HG03139 (cell line): ENCODE results near the gene ALG12.

Source experiments
- ATAC-seq: cut with Tn5 transposase; IDR thresholded peaks from one replicate; pipeline ENCODE4 v1.9.1; 2021; ENCODE audit not compliant: unreplicated experiment

ALG12 gene

DNA sequence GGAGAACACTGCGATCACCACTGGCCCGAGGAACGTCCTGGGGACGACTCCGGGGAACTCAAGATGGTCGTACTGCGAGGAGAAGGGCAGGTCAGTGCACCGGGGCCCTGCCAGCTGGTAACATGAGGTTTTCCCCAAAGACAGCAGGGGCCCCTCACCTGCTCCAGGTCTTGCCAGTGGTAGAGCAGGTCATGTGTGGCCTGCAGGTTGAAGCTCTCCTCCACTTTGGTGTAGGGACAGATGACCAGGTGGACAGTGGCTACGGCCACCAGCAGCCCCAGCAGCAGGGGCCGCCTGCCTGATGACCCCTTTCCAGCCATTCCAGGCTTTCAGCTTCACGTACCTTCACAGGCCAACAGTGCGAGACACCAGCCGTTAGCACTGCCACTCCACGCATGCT is 4.8 kb downstream of the ALG12 start:
- ATAC-seq, result no peak

DNA sequence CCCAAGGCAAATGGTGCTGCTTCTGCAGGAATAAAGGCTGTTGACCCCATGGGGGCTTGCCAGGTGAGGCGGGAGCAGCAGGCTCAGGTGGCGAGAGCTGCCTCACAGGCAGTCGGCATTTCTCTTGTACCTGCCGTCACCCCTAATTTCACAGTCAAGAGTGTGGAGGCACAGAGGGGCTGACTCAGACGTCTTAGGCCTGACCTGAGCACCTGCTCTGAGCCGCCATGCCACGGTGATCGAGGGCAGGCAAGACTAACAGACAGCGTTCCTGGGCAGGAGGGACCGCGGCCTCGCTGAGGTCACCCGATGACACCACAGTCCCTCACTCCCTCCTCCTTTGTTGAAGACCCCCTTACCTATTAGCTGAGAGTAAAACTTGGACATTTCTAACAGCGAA is 5.2 kb downstream of the ALG12 start:
- ATAC-seq, result no peak

DNA sequence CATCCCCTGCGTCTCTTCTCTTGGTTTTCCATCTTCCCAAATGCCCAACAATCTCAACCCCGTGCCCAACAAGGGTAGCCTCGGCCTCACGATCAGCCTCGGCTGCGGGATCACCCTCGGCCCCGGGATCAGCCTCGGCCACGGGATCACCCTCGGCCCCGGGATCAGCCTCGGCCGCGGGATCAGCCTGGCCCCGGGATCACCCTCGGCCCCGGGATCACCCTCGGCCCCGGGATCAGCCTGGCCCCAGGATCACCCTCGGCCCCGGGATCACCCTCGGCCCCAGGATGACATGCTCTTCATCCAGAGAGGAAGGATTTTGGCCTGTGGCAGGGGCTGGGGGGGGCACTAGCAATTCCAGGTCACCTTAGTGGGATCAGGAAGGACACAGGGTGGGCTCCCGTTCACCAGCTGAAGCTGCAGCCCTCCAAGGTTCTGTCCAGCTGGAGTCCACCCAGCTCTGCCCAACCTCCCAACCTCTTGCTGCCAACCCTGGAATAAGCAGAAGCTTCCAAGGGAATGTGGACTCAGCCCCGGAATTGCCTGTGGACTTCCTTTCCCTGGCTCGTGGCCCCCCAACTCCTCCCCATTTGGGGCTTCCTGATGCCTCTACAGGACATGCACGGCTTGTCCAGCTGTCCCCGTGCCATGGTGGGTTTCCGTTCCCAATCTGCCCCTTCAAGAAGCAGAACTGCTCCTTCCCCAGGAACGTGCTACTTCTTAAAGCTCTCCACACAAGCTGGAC is 6.2 kb downstream of the ALG12 start:
- ATAC-seq, result no peak

DNA sequence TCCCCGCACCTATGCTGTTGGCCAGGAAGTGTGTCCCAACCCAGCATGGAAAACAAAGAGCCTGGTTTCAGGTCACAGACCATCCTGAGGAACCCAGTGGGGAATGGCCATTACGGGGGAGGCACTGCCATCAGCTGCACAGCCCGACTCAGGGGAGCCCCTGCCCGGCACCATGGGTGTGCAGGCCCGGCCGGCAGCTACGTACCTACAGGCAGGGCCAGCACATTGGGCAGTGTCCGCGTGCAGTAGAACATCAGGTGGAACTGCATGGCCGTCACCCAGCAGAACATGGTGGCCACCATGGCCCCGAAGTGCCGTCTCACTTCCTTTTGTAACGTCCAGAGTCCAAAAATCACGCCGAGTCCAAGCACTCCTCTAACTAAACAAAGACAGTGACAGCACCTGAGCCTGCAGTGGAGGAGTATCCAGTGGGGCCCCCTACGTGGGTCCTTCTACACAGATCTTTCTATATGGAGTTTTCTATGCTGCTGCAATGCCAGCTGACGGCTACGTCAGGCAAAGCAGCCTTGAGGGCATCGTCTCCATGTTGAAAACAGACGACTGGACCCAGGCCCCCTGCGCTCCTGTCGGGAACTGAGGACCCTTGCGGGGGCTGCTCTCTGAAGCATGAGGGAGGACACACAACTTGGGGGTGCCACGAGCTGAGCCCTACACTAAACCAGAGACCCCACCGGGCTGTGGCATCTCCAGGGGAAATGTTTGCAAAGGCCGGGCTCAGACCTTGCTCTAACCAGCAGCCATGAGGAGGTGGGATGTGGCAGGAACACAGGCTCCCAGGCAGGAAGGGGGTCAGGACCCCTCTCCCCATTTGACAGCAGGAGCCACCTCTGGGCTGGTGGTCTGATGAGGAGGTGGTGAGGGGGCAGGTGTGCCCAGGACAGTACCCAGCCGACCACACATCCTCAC is 7.7 kb downstream of the ALG12 start:
- ATAC-seq, result no peak

DNA sequence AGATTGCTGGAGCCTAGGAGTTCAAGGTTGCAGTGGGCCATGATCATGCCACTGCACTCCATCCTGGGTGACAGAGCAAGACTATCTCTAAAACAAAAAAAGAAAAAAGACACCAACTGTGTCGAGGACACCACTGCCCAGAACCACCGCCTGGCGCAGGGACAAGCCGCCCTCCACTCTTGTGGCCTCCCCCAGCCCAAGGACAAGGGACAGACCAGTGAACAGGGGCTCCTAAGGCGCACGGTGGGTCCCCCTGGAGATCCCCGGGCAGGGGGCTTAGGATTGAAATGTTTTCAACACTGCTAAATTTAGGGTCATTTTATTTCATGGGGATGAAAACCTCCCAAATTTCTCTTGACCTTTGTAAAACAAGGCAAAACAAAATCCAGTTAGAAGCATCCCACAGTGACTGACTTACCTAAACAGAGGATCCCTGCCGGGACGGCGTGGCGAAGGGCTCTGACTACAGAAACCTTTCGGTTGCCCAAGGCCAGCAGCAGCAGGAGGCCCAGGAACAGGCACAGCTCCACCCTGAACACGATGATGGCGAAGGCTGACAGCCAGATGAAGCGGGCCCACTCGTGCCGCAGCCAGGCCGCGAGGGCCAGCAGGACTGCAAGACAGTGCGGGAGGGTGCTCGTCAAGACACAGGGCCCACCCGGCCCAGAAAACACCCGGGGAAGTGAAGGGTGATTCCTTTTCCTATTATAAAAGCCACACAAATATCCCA is 8.6 kb downstream of the ALG12 start:
- no peak for ATAC-seq

DNA sequence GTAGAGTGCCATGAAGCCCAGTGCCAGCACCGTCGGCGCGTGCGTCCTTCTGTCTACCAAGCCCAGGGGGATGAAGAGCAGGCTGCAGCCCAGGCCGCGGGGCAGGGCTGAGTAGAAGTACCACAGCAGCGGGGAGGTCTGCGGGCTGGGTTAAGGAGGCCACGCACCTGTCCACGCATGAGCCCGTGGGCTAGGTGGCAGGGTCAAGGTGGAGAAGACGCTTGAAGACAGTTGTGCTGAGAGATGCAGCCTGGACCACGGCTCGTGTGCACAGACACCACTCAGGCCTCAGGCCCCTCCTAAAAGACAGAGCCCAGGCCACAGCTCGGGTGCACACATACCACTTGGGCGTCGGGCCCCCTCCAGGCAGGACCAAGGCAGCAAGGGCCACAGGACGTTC is 10.4 kb downstream of the ALG12 start:
- no peak for ATAC-seq

DNA sequence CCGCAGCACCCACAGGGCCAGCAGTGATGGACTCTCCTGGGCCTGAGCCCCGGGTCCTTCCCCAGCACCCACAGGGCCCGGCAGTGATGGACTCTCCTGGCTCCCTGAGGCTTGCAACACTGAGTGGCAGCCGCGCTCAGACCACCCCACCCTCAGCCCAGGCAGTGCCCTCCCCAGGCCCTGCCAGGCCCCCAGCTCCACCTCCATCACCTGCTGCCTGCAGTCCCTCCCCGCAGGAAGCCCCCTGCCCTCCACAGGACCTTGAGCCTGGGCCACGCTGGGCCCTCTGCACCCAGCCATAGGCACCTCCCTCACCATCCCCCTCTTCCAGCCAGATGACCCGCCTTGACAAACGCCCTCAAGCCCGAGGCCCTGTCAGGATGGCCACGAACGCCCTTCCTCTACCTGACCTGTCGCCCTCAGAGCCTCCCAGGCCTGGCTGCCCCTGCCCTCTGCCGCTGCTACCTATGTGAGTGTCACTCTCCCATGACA is 11.4 kb downstream of the ALG12 start:
- ATAC-seq, result no peak

DNA sequence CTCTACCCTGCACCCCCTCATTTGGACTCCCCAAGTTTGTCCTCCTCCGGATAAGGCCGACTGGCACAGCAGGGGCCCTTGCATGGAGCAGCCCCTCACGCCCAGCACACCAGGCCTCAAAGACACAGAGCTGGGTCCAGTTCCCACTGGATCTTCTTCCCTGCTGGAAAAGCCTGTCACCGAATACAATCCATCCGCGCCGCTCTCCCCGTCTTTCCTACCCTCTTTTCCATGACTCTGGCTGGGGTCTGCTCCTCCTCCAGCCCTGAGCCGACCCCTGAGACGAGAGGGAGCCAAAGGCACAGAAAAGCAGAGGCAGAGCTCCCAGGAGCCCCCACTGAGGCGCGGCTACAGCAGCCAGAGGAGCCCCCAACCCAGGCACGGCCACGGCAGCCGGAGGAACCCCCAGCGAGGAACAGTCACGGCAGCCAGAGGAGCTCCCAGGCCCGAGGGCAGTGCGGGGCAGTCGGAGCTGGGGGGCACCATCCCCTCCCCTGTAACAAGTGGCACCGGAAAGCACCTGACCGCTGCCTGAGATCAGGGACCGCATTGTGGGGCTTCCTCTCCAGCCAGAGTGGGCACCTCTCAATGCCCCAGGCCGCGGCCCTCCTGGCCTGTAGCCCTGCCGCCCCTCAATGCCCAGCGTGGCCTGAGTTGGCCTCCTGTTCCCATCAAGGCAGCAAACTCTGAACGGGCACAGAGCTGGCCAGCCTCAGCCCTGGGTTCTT is 12.0 kb downstream of the ALG12 start:
- no peak for ATAC-seq

DNA sequence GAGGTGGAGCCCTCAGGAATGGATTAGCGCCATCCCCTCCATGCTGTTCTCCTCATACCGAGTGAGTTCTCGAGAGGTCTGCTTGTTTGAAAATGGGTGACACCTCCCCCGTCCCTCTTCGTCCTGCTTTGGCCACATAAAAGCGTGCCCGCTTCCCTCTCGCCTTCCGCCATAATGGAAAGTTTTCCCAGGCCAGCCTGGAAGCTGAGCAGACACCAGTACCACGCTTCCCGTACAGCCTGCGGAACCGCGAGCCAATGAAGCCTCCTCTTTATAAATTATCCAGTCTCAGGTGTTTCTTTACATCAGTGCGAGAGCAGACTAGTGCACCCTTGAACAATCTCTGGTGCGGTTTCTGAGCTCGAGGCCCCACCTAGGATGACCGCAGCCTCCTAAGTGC is 12.8 kb downstream of the ALG12 start:
- ATAC-seq, result no peak

DNA sequence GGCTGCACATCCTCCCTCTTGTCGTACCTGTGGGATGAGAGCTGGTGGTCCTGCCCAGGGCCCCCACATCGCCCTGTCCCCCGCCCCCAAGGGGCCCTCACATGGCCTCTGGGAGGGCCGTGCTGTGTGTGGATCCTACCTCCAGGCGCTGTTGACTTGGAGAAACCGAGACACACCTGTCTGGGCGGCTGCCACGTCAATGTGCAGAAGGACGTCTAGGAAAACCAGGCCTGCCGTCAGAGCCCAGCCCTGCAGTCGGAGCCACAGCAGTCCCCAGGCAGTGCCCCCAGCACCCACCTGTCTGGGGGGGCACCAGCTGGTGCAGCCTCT is 14.2 kb downstream of the ALG12 start:
- no peak for ATAC-seq

DNA sequence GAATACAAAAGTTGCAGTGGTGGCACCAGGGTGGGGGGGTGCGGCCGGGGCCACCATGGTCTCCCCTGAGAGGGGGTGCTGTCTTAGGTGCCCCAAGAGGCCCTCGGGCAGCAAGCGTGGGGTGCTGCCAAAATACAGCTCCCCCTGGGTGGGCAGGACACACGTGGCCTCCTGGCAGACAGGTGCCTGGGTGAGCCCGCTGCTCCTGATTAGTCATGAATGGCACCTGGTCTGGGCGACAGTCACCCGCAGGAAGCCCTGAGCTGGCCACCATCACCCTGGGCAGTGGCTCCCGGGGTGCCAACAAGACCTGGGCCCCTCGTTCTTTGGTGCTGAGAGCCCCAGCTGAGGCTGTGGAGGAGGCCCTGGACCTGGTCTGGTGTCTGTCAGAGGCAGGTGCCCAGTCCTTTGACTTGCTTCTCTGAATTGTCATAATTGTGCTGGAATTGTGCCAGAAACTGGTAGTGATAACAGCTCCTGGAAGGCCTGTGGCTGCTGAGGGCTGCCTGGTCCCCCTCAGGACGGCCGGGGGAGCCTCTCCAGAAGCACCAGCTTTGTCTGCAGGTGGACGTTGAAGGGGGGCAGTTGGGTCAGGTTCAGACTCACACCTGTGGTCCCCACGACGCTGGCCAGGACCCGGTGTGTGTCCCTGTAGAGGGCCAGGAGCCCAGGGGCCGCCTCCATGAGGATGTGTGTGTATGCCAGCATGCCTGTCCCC is 14.8 kb downstream of the ALG12 start:
- no peak for ATAC-seq

DNA sequence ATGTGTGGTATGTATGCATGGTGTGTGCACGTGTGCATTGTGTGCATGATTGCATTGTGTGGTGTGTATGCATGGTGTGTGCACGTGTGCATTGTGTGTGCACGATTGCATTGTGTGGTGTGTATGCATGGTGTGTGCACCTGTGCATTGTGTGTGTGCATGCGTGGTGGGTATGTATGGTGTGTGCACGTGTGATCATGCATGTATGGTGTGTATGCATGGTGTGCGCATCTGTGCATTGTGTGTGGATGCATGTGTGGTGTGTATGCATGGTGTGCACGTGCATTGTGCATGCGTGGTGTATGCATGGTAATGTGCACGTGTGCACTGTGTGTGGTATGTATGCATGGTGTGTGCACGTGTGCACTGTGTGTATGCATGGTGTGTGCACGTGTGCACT is 16.8 kb downstream of the ALG12 start:
- ATAC-seq, result no peak

DNA sequence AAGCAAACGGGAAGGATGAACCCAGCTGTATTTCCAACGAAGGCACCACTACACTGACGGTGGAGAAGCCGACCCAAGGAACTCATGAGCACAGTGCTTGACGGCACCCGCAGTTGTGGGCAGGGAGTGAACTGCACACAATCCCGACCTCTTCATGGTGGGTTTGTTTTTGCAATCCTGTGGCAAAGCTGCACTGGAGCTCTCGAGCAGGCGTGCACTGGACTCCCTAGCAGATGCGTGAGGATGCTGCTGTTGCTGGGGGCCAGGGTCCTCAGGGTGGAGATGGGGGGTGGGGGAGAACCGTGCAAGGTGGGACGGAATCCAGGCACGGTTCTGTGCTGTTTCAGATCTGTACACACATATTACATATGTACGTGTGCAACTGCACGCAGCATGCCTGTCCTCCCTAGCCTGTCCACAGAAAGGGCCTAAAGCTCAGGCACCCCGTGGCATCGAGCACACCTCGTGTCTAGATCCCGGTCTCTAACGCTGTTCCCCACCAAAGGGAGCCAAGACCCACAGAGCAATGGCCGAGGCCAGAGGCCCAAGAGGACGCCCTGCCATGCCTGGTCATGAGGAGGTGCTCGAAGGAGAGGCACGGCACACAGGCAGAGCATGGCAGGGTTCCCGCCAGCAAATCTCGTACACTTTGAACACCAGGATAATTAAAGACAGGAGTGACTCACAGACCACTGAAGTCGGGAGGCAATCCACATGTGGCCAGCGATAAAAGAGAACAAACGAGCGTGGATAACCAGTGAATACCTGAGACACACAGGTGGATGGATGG is 17.6 kb downstream of the ALG12 start:
- no peak for ATAC-seq

DNA sequence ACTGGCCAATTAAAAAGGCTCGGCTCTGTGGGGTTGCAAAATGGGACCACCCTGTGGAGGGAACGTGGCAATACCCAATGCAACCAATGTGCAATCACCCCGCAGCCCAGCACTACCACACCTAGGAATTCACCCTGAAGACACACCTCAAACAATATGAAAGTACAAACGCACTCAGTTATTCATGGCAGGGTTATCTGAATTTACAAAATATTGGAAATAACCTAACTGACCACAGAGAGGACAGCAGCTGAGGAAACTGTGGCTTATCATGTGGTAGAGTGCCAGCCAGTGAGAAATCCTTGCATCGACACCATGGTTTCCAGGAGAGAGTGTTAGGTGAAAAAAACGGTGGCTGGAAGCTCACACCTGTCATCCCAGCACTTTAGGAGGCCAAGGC is 18.7 kb downstream of the ALG12 start:
- no peak for ATAC-seq

DNA sequence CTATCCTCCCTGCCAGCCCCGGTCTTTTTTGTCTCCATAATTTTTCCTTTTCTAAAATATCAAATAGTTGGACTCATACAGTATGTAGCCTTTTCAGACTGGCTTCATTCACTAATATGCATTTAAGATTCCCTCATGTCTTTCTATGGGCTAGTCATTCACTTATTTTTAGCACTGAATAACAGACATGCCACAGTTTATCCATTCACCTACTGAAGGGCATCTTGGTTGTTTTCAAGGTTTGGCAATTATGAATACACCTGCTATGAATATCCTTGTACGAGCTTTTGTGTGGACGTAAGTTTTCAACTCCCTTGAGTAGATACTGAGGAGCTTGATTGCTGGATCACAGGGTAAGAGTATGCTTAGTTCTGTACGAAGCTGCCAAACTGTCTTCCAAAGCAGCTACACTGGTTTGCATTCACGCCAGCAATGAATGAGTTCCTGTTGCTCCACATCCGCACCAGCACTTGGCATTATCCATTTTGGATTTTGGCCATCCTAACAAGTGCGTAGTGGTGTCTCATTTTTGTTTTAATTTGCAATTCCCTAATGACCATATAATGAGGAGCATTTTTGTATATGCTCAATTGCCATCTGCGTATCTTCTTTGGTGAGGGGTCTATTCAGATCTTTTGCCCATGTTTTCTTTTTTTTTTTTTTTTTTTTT is 21.1 kb downstream of the ALG12 start:
- no peak for ATAC-seq

DNA sequence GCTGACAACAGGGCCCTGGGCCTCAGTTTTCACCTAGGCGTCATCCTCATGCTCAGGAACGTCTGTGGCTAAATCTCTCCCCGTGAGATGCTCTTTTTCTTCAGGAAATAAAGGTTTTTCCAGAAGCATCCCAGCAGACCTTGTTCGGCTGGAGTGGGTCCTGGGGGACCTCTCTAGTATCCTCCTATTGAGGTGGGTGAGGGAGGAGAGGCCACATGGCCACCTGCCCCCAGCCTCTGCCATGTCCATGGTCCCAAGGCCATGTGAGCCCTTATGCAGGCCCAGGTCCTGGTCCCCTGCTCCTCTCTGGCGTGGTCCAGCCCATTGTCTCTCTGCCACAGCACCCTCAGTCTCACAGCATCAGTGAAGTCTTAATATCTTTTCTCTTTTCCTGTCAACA is 22.0 kb downstream of the ALG12 start:
- no peak for ATAC-seq

DNA sequence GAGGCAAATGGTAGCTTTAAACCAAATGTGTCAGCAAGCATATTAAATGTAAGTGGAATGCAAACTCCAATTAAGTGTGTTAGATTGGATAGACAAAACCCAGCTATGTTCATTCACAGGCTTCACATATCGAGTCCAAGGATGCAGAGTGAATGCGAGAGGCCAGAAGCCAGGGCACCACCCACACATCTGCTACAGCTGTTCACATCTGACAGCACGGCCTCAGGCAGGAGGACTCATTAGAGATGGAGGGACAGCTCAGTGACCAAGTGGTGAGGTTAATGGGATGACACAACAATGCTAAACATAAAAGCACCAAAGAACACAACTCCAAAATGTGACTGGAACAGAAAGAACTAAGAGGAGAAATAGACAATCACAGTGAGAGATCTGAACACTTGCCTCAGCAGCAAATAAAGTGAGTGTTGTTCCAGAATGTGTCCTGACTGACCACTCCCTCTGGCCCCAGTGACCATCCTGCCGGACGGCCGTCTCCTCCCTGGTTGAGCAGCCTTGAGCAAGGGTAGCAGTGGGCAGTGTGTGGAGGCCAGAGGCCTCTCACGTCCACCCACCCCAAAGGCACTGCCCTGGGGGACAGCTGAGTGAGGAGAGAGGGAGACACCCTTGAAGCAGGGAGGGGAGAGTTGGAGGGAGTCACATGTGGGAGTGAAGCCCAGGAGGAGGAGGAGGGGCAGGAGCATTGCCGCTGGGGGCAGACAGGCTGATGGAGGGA is 23.8 kb downstream of the ALG12 start:
- no peak for ATAC-seq

DNA sequence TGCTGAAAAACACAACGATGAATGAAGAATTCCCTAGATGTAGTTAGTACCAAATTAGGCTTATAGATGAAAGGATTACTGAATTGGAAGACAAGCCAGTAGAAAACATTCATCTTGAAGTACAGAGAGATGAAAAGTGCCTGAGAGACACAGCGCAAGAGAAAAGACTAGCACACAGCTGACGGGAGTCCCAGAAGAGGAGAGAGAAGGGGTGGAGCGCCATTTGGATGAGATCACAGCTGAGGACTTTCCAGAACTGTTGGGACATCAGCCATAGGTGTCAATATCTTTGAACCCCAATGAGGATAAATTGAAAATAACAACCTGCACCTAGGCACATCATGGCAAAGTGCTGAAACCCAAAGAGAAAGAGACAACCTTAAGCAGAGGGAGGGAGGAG is 25.2 kb downstream of the ALG12 start:
- ATAC-seq, result no peak
